ENCODE results near the gene FXYD6.

FXYD6 gene

DNA sequence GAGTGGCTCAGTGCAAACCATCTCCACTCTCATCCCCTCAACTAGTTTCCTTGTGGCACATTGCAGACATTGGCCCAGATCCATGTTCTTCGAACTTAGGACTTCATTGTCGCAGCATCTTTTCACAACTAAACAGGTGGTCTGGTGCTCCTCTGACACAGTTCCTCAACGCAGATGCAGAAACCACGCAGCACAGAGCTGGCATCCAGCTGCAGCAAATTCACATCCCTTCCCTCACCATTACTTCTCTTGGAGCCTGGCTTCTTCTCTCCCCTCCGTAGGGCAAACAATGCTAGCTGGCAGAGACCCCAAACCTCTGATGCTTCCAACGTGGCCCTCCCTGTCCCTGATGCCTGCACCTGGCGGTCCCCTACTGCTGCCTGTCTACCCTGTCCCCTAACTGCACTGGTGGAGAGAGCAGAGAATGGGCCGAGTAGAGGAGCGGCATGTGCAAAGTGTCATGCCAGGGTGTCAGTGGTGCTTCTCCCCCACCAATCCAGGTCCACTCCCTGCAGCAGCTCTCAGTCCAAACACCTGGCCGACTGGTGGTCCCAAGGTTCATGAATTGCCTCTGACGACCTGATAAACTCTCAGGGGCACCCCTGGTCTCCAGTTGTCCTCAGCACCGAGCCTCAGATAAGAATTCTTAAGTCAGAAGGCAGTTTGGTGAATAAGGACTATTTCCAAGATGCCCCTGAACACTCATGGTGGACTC, 34.6 kb upstream of the FXYD6 start:
- no peak for DNase-seq (ENCODE audit: extremely low read depth in 1 of 2, low read depth in 1 of 2)

DNA sequence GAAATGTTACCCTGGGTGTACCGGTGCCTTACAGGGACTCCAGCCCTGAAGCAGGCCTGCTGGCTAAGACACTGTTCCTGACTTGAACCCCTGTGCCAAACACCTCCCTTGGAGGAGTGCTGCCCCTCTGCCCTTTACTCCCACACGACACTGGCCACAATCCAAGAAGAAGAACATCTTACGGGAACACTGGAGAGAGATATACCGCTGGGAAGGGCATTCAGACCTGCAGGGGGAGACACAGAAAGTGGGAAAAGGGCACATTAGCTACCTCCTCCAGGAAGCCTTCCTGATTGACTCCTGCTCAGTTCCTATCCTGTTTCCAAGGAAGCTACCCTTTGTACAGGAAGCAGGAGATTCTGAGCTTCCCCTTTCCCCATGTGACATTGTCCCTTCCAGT, 34.1 kb upstream of the FXYD6 start:
- no peak for DNase-seq (ENCODE audit: extremely low read depth in 1 of 2, low read depth in 1 of 2)

DNA sequence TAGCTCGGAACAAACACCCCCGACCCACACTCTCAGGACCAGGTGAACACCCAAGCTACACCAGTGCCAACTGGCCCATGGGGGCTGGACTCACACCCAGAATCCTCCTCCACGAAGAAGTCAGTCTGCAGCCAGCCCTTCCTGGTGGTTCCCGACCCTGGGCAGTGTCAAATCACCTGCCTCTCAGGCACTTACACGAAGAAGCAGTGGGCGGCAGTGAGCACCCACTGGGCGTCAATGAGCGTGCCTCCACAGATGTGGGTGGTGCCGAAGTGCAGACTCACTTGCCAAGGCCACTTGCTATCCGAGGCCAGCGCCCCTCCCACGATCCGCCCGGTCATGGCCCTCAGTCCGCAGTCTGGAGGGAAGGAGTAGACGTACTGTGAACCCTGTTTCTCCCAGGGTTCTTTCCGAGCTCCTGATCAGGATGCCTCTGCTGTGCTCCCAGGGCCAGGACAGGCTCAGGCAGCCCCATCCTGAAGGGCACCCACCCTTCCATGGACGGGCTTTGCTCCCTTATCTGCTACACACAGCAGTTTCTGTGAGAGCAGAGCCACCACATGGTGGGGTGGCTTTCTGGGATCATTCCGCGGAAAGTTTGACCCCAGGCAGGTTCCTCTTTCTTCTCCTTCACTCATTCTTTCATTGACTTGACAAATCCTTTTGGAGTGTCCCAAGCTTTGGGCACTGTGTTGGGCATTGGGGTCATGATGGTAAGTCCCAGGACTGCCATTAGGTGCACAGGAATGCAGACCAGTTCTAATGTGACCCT, 33.3 kb upstream of the FXYD6 start:
- no peak for DNase-seq (ENCODE audit: extremely low read depth in 1 of 2, low read depth in 1 of 2)

DNA sequence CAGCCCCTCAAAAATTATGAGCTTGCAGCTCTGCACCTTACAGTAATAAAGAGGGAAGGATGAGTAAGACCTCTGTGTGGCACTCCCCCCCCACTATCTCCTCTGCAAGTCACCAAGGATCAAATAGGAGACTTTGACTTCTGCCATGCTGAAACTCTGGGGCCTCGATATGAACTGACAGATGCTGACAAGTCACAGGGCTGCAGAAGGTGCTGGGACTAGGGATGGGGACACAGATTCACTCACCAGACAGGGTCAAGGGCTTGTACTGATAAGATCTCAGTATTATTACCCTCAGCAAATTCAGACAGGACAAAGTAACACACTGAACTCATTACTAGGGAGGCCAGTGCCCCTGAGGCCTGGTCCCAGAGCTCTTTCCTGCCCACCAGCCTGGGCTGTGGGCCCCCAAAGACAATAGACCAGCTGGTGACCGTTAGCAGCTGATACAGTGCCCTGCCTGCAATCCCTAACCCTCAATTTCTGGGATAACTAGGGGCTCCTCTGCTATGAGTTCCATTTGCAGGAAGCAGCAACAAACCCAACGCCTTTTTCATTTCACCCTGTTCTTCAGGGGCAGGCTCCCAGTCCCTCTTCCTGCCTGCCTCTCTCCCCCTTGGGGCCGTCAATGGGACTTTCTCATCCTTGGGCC, 32.6 kb upstream of the FXYD6 start:
- DNase-seq (ENCODE audit: extremely low read depth in 1 of 2, low read depth in 1 of 2) = no peak

DNA sequence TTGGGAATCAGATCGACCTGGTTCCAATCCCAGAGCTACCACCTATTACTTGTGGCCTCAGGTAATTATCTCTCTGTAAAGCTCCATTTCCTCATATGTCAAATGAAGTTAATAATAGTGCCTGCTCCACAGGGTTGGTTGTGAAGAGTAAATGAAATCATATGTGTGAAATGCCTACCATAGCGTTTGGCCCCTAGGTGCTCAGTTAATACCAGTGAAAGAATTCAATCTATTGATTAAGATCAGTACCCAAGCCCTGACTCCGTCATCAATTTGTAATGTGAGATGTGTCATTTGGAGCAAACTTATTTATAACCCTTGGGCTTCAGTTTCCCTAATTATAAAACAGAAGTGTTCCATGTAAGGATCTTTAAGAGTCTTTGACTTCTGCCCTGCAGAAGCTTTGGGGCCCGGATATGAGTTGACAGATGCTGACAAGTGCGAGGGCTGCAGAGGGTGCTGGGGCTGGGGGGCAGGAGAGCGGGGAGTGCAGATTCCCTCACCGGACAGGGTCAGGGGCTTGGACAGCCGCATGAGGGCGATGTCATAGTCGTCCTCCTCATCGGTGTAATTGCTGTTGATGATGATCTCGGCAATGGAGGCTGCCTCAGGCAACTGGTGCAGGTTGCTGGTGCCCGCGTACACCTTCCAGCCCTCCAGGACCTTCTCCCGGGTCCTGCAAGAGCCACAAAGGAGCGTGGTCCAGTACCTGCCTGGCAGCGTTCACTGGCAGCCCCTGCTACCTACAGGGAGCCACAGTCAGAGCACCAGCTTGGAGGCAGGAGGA, 31.8 kb upstream of the FXYD6 start:
- no peak for DNase-seq (ENCODE audit: extremely low read depth in 1 of 2, low read depth in 1 of 2)

DNA sequence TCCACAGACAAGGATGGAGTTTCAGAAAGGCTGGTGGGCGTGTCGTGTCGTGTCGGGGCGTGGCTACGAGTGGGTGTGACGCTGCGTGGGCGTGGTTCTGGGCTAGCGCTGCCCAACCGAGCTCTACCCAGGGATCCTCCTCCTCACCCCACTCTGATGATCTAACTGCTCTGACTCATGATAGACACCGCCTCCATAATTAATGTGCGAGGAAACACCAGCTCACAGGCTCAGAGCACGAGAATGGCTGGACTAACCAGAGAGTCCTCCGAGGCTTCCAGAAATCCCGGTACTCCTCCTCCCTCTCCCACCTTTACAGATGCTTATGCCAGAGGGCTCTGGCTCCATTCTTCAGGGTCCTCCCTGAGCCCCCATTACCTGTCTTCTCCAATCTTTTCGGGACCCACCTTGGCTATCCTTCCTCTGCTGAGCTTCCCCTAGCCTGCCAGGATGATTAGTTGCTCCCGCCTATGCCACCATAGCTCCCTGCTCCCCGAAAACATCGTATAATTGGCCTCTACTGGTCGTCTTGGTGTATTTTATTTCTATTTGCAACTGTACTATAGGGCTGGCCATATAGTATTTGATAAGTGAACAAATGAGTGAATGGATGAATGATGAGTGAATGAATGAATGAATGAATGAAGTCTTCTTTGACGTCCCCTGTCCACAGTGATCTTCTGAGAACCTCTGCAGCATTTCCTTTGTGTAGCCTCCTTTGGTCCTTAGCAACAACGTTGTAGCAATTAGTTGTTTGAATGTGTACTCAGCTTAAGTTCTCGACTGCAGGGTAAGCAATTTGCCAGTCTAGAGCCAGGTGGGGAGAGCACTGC, 31.0 kb upstream of the FXYD6 start:
- peak in 1 of 2 donors; percentile 73 for DNase-seq (ENCODE audit: extremely low read depth in 1 of 2, low read depth in 1 of 2)

DNA sequence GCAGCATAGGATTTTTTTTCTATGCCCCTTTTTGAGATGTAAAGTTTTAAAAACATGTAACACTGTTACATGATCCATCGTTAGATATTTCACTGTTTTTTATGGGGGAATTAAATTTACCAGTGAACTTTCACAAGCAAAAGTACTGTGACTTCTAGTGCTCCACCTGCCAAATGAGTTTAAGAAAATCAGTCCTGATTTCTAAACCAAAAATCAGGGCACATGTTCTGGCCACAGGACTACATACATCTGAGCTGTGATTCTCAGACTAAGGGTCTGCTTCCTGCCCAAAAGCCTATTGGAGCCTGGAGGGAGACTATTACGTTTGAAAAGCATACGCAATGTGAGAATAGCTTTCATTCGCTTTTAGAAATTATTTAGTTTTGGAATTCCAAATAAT, 30.3 kb upstream of the FXYD6 start:
- DNase-seq (ENCODE audit: extremely low read depth in 1 of 2, low read depth in 1 of 2) = no peak

DNA sequence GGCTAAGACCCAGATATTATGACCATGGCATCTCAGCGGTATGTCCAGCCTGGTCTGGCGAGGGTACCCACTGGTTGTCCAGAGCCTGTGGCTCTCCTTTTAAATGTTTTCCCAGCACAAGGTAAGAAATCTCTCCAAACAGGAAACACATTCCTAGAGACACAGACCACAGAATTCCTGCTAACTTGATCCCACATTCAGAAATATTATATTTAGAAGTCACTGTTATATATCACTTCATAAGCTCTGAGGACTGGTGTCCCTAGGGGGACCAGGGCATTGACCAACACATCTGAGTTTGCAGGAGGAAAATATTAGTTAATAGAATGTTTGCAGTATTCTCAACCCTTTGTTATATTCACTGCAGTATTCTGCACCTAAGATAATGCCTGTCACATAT, 29.7 kb upstream of the FXYD6 start:
- no peak for DNase-seq (ENCODE audit: extremely low read depth in 1 of 2, low read depth in 1 of 2)

DNA sequence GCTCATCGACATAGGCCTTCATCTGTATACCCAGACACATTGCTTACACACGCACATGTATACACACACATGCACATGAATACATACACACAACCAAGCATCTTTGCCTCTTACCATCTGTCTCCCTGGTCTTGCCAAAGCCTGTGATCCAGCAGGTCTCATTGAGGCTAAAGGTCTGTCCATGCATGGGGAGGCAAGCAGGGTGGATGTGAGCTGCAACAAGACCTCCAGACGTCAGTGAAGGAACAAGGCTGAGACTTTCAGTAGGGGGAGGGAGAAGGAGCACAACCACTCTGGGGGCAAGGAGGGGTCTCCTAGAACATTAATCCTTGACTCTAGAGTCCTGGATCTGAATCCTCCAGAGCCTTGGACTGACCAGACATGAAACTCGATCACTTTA, 29.1 kb upstream of the FXYD6 start:
- DNase-seq (ENCODE audit: extremely low read depth in 1 of 2, low read depth in 1 of 2) = no peak

DNA sequence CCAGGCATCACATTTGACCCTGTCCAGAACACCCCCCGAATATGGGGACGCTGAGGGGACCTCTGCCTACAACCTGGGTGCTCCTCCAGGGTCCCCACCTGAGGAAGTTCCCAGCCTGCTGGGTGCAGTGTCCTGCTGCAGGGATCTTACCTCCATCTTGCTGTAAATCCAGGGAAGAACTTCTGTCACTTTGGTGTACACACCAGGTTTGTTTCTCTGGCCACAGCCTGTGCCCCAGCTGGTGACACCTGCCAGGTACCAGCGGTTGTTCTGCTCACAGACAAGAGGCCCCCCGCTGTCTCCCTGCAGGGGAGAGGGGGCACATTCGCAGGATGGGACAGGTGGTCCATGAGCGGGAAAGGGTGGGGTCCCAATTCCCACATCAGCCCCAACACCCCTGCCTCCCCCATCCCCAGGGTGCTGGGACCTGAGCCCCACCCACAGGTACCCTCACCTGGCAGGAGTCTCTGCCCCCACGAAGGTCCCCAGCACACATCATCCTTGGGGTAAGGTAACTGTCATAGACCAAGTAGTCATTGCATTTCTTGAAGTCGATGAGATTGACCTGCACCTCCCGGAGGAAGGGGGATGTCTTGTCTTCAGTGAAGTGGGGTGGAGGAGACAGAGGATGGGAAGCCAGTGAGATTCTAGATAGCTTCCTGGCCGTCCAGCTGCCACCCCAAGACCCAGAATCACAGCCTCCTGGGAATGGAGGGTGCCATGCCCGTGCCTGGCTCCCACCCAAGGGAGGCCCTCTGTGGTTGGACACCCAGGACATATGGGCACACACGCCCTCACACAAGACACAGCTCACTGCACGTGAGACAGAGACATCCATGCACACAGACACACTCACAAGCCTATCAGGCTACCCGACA, 27.3 kb upstream of the FXYD6 start:
- no peak for DNase-seq (ENCODE audit: extremely low read depth in 1 of 2, low read depth in 1 of 2)

DNA sequence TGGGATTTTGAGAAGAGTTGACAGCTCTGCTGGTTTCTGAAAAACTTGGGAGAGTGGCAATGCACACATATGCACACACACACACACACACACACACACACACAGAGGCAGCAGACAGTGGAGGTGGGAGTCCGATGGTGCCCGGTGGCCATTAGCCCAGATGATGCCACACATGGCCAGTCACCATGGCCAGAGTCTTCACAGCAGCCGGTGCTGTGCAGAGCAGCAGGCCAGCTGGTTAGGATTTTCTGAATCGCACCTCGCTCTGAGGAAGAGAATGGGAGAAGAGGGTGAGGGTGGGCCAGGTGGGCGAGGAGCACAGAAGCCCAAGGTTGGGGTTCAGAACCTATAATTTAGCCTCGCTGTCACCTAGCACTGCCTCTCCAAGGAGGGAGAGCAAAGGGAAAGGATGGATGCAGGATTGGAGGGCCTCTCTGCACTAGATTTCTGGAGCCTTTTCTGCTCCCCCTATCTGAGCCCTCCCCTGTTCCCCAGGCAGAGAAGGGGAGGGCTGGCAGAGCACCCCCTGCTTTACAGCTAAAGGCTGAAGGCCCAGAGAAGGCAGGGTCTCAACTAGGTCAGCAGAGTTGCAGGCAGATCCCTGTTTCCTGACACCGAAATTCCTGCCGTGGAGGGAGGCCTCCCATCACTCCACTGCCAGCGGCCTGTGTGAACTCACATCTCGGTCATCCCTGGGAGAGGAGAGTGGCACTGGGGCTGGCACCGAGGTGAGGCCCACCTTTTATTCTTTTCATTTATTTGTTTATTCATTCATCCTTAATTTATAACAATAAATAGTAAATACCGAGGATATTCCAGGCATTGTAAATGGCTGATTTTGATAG, 25.8 kb upstream of the FXYD6 start:
- no peak for DNase-seq (ENCODE audit: extremely low read depth in 1 of 2, low read depth in 1 of 2)

DNA sequence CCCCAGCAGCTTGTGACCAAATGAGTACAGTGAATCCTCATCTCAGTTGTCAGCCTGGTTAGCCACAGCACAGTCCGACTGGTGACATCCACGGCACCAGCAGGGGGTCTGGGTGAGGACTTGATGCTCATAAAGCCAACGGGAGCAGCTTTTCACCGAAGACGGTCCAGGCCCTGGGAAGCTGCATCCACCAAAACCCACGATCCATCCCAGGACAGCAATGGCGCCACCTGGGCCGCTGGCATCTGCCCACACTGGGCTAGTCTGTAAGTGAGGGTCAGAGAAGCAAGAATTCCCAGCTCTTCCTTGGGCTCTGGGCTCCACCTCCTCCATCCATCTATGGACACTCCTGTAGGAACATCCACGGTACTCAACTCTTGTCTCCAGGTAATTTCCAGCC, 25.1 kb upstream of the FXYD6 start:
- no peak for DNase-seq (ENCODE audit: extremely low read depth in 1 of 2, low read depth in 1 of 2)

DNA sequence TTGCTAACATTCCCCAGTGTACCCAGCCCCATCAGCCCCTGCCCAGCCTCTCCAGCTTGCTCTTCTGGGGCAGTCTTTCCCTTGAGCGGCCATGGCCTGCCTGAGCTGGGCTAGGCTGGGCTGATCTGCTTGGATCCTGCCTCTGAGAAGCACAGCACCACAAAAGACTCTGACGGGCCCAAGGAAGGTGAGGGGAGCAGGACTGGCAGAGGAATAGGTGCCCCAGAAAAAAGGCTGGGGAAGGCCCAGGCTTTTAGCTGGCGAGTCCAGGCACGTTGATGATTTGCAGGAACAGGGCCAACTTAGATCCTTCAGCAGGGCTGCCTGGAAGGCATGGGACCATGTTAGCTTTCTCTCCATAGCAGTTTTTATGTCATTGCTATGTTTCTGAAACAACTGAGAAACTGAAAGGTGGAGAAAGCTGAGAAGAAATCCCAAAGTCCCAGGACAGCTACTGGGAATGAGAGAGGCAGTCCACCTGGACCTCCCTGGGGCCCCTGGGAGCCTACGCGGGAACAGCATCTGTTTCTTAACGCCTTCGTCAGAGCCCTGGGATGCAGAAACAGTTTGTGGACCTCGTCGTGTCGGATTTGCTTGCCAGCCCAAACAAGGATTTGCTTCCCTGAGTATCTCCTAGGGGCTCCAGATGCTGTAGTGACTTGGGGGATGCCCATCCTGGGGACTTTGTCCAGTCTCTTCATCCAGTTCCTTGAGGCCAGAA, 24.4 kb upstream of the FXYD6 start:
- no peak for DNase-seq (ENCODE audit: extremely low read depth in 1 of 2, low read depth in 1 of 2)

DNA sequence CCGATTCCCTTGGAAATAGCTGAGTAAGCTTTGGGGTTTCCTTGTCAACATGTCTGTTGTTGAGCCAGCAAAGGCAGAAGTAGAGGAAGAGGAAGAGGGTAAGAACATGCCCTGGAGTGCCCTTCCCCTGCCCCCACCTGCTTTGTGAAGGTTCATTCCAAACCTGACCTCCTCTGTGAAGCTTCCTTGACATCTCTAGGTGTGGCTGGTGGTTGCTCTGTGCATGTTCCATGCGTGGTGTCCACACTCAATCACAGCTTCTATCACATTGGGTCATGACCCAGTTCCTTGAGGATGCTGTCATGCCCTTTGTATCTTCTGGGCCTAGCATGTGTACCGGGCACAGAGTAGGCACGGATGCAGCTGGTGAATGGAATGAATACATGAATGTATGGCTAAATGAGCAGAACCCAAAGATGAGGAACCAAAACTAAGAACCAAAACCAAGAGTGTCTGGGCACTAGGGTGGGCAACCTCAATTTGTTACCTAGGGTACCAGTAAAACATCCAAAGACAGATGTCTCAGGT, 23.7 kb upstream of the FXYD6 start:
- no peak for DNase-seq (ENCODE audit: extremely low read depth in 1 of 2, low read depth in 1 of 2)

DNA sequence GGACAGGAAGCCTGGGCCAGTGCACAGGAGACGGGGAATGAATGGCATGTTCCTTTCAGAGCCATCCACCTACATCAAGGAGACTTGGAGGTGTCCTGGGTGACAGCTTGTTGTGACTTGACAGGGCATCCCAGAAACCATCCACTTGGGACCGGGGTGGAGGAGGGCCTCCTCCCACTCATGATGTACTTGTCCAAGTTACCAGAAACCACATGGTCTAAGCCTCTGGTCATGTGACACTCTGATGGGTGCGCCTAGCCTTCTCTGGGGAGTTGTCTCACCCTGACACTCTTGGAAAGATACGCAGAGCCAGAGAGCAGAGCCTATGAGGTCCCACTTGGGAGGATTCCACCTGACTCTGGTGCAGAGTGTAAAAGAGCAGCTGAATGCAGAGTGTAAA, 21.6 kb upstream of the FXYD6 start:
- DNase-seq (ENCODE audit: extremely low read depth in 1 of 2, low read depth in 1 of 2) = no peak

DNA sequence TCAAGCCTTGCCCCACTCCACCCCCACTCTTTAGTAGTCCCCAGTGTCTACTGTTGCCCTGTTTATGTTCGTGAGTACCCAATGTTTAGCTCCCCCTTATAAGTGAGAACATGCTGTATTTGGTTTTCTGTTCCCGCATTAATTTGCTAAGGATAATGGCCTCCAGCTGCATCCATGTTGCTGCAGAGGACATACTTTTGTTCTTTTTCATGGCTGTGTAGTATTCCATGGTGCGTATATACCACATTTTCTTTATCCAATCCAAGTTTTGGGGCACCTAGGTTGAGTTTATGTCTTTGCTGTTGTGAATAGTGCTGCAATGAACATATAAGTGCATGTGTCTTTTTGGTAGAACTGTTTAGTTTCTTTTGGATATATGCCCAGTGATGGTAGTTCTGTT, 16.2 kb upstream of the FXYD6 start:
- no peak for DNase-seq (ENCODE audit: extremely low read depth in 1 of 2, low read depth in 1 of 2)

DNA sequence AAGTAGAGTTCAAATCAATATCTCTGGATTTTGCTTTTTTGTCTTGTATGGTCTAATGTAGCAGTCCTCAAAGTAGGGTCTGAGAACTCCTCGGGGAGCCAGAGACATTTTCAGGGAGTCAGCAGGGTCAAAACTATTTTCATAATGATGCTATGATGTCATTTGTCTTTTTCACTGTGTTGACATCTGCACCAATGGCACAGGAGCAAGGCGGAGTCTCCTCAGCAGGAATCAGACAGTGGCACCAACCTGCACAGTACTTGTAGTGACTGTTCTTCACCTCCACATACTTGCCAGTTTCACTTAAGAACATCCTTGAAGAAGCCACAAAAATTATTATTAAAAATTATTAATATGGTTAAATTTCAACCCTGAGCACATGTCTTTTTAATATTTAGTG, 14.9 kb upstream of the FXYD6 start:
- no peak for DNase-seq (ENCODE audit: extremely low read depth in 1 of 2, low read depth in 1 of 2)

DNA sequence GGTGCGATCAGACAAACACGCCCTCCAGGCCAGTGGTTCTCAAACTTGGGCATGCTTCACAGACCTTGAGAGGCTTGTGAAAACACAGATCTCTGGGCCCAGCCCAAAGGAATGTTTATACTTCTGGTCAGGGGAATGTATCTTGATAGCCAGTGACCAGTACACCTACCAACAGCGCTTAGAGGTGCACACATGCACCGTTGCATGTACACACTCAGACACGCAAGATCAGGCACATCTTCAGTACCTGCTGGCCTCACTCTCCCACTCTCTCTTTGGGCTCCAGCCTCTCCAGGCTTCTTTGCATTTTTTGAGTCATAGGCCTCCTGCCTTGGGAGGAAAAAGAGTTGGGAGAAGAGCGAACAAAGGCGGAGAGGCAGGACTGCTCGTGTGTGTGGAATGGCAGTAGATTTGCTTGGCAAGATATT, 11.7 kb upstream of the FXYD6 start:
- DNase-seq (ENCODE audit: extremely low read depth in 1 of 2, low read depth in 1 of 2) = no peak
